ENCODE results near the gene SHB. TPM values are rescaled to one million over a fixed set of nuclear protein-coding genes. Genes with fewer than 3 reads are reported as not detected.

SHB gene
- total RNA-seq, 6 donors from 2014 or later: 29.3 to 51.2 (median 33.3) TPM

GRCh38 chr9:37920471-37921167 is 148.4 kb downstream of the SHB start:
- TF ChIP-seq EP300 (IDR thresholded peaks at IDR 0.05) (no peak), POLR2A (IDR thresholded peaks at IDR 0.05) (no peak), POLR2AphosphoS5 (IDR thresholded peaks at IDR 0.05) (no peak), CTCF (IDR thresholded peaks at IDR 0.05) (no peak)
- H3K27ac ChIP-seq: peak overlapping the region in 2 of 4 donors; percentile 23 to 31
- ATAC-seq (ENCODE audit: low FRiP score in 2 of 2): no peak
- no peak overlapping the region for H3K4me3 ChIP-seq
- peaks cover 19 to 58% (median 44%) of the 10 kb centered on the region in 4 donors for H3K4me1 ChIP-seq
- DNase-seq: no peak
- WGBS, 2 donors: 85 to 98% methylated on average over 3 to 5 of the region's 5 CpGs
- H3K27me3 ChIP-seq: no peaks in the 10 kb centered on the region
- no peaks in the 10 kb centered on the region for H3K9me3 ChIP-seq
- peaks cover 0 to 8% (median 2%) of the 10 kb centered on the region in 4 donors for H3K36me3 ChIP-seq

- ATAC-seq (ENCODE audit: low FRiP score in 2 of 2) (no peak), DNase-seq (no peak)
- WGBS, 2 donors: 77 to 79% methylated on average over 6 of the region's 6 CpGs
Measured at GRCh38 chr9:37919956-37920335, 149.1 kb downstream of the SHB start.

GRCh38 chr9:37919246-37919955 is 149.6 kb downstream of the SHB start:
- no peak for TF ChIP-seq POLR2A (IDR thresholded peaks at IDR 0.05)
- TF ChIP-seq EP300 (IDR thresholded peaks at IDR 0.05): no peak
- no peak for TF ChIP-seq CTCF (IDR thresholded peaks at IDR 0.05)
- no peak for TF ChIP-seq POLR2AphosphoS5 (IDR thresholded peaks at IDR 0.05)
- no peak overlapping the region for H3K4me3 ChIP-seq
- 84 to 90% methylated on average over 13 to 16 of the region's 16 CpGs for WGBS, 2 donors
- H3K27ac ChIP-seq: peak overlapping the region in 2 of 4 donors; percentile 10 to 17
- H3K9me3 ChIP-seq: no peaks in the 10 kb centered on the region
- peaks cover 19 to 53% (median 44%) of the 10 kb centered on the region in 4 donors for H3K4me1 ChIP-seq
- H3K36me3 ChIP-seq: peaks cover 0 to 8% (median 2%) of the 10 kb centered on the region in 4 donors
- H3K27me3 ChIP-seq: no peaks in the 10 kb centered on the region
- ATAC-seq (ENCODE audit: low FRiP score in 2 of 2): no peak
- DNase-seq: no peak

More at GRCh38 chr9:37919956-37920335, 149.1 kb downstream of the SHB start:
- TF ChIP-seq CTCF (IDR thresholded peaks at IDR 0.05) (no peak), POLR2A (IDR thresholded peaks at IDR 0.05) (no peak), POLR2AphosphoS5 (IDR thresholded peaks at IDR 0.05) (no peak), EP300 (IDR thresholded peaks at IDR 0.05) (no peak)
- no peaks in the 10 kb centered on the region for H3K9me3 ChIP-seq
- H3K36me3 ChIP-seq: peaks cover 0 to 8% (median 2%) of the 10 kb centered on the region in 4 donors
- peaks cover 19 to 51% (median 44%) of the 10 kb centered on the region in 4 donors for H3K4me1 ChIP-seq
- H3K27me3 ChIP-seq: no peaks in the 10 kb centered on the region
- H3K27ac ChIP-seq: peak overlapping the region in 2 of 4 donors; percentile 17 to 23
- H3K4me3 ChIP-seq: no peak overlapping the region

- TF ChIP-seq POLR2A (IDR thresholded peaks at IDR 0.05): no peak
- no peak for TF ChIP-seq POLR2AphosphoS5 (IDR thresholded peaks at IDR 0.05)
- no peak for TF ChIP-seq CTCF (IDR thresholded peaks at IDR 0.05)
- no peak for TF ChIP-seq EP300 (IDR thresholded peaks at IDR 0.05)
- no peaks in the 10 kb centered on the region for H3K27me3 ChIP-seq
- H3K27ac ChIP-seq: peak overlapping the region in 1 of 4 donors; percentile 11
- H3K4me1 ChIP-seq: peaks cover 24 to 53% (median 44%) of the 10 kb centered on the region in 4 donors
- DNase-seq (no peak), ATAC-seq (ENCODE audit: low FRiP score in 2 of 2) (no peak)
- no peak overlapping the region for H3K4me3 ChIP-seq
- no peaks in the 10 kb centered on the region for H3K9me3 ChIP-seq
- H3K36me3 ChIP-seq: peaks cover 0 to 8% (median 2%) of the 10 kb centered on the region in 4 donors
- WGBS, 2 donors: 79 to 86% methylated on average over 6 of the region's 6 CpGs
Measured at GRCh38 chr9:37918665-37919170, 150.3 kb downstream of the SHB start.
